Gastroesophageal sphincter (tissue), 3 donors: ENCODE results near the gene ACTR3C.
"Not testable (repeated sequence)": the region's sequence is repeated elsewhere in the genome, so short reads cannot be mapped to it uniquely, and the experiment has no call there.

ENCODE experiments used
- POLR2A ChIP-seq, 2 donors: fragments of 450-650 bp; IDR thresholded peaks; one replicate each; pipeline ENCODE4 v1.6.1; 2017; ENCODE audit warnings: antibody characterized with exemption in 2 of 2, mild to moderate bottlenecking in 2 of 2, moderate library complexity in 1 of 2
- TF ChIP-seq, protein P1 (sequence below), 4 experiments: fragments of 200-600 bp in 2 of 4; fragments of 450-650 bp in 2 of 4; sonication (generic) in 1 of 4; IDR thresholded peaks; one replicate each; pipeline ENCODE4 v1.5.1; 2017 to 2019; ENCODE audit warnings: antibody characterized with exemption in 4 of 4, mild to moderate bottlenecking in 2 of 4, moderate library complexity in 2 of 4

DNA sequence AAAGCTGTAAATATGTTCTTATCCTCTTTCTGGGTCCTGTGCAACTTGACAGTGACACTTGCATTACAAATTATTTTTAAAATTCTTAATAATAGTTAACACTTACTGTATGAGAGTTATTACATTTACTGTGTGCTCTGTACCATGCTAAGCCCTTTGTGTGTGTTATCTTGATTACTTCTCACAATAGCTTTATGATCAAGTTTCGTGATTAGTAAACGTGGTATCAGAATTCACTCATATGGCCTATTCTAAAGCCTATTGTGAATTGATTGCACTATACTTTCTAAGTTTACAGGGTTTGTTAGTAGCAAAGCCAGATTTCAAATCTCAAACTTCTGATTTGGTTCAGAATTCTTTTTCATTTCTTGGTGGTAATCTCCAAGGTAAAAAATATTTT is 80.4 kb downstream of the ACTR3C start:
- TF ChIP-seq, protein P1, sequence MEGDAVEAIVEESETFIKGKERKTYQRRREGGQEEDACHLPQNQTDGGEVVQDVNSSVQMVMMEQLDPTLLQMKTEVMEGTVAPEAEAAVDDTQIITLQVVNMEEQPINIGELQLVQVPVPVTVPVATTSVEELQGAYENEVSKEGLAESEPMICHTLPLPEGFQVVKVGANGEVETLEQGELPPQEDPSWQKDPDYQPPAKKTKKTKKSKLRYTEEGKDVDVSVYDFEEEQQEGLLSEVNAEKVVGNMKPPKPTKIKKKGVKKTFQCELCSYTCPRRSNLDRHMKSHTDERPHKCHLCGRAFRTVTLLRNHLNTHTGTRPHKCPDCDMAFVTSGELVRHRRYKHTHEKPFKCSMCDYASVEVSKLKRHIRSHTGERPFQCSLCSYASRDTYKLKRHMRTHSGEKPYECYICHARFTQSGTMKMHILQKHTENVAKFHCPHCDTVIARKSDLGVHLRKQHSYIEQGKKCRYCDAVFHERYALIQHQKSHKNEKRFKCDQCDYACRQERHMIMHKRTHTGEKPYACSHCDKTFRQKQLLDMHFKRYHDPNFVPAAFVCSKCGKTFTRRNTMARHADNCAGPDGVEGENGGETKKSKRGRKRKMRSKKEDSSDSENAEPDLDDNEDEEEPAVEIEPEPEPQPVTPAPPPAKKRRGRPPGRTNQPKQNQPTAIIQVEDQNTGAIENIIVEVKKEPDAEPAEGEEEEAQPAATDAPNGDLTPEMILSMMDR (IDR thresholded peaks at IDR 0.05), result not testable (repeated sequence)
- TF ChIP-seq POLR2A (IDR thresholded peaks at IDR 0.05), result not testable (repeated sequence)
